GM18502 (cell line): Measurements from ENCODE around the gene MAPK10.

Experiments
- ATAC-seq: cut with Tn5 transposase; IDR thresholded peaks from one replicate; pipeline ENCODE4 v1.9.1; 2021; ENCODE audit warnings: mild to moderate bottlenecking; ENCODE audit not compliant: unreplicated experiment, poor library complexity

MAPK10 gene

DNA sequence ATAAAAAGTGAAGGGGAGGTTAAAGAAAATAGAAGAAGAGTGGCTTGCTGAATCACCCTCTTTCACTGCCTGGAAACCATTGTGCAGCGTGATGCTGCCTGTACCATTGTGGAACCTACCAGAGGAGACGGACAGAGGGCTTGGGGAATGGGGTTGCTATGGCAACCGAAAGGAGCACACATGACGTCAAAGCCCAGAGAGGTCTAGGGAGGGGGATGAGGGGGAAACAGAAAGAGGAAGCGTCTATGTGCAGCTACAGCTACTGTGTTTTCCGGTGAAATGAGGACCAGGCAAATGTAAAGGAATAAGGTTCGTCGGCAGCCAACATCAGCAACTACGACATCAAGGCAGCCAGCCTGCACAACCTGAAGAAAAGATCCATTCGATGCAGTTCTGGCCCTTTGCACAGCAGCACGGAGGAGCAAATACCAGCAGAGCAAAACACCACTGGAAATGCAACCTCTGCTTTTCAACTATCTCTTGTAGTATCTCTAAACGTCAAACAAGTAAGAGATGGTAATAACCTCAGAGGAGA is at the start of gene MAPK10:
MAPK10 (minus strand) TSS at position 110 of the 535 bp plus-strand sequence.
- ATAC-seq = peak; percentile 100

DNA sequence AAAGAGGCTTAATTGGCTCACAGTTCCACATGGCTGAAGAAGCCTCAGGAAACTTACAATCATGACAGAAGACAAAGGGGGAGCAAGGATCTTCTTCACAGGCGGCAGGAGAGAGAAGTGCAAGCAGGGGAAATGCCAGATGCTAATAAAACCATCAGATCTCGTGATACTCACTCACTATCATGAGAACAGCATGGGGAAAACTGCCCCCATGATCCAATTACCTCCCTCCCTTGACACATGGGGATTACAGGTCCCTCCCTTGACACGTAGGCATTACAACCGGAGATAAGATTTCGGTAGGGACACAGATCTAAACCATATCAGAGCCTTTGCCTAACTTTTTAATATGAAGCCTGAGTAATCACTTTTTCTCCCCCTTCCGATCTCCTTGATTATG is 43.7 kb upstream of the MAPK10 start:
- no peak for ATAC-seq

DNA sequence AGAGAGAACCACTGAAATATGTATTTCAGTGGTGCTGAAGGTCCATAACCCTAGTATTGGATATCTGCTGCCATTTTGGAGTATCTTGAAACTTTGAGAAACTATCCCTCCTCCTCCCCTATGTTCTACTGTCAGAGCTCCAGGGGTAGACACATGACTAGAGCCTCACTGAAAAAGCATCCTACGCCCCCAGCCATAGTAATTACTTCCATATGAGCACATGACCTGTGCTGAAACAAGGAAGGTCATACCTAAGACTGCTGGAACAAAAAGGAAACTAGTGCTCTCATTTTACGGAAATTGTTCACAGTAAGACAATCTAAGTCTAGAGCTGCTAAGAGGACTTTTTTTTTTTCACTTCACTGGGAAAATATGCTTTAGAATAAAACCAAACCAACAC is 42.0 kb upstream of the MAPK10 start:
- ATAC-seq = no peak

DNA sequence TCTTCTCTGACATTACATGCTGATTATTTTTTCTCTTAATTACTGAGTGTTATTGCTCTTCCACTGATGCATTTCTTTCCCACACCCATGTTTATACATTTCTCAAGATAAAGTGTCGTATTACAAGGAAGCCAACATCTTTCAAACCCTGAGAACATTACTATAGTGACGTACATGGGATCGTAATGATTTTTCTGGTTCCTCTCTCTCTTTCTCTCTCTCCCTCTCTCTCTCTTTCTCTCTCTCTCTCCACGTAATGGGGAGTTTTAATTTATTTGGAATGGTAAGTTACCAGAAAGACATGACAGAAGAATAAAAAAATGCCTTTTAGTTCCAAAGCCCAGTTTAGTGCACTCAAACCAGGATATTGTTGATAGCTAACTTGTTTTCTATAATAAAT is 40.4 kb upstream of the MAPK10 start:
- no peak for ATAC-seq

- peak; percentile 94 for ATAC-seq
These were observed 38.3 kb upstream of the MAPK10 start for GRCh38 chr4:86398187-86398586.

- no peak for ATAC-seq
These were observed 33.9 kb upstream of the MAPK10 start for GRCh38 chr4:86393749-86394148.

DNA sequence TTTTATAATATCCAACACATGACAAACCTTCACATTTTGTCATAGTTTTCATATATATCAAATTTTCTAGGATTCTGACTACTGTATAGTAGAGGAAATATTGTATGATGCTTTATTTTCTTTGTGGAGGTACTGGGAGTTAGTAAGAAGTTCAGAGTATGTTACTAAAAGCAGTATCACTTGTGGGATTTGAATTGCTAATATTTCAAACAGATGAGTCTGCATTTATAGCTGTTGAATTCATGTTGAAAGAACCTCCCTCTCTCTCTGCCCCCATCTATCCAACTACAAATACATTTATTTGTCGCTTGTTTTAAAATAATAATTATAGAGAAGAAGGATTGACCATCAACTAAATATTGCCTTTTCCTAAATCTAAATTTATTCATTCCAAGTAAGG is 29.8 kb upstream of the MAPK10 start:
- ATAC-seq = no peak

- no peak for ATAC-seq
These were observed 28.4 kb upstream of the MAPK10 start for GRCh38 chr4:86388252-86388651.

- no peak for ATAC-seq
These were observed 27.1 kb upstream of the MAPK10 start for GRCh38 chr4:86386817-86387415.

GRCh38 chr4:86386201-86386600 is 26.3 kb upstream of the MAPK10 start:
- ATAC-seq = no peak

GRCh38 chr4:86381431-86381830 is 21.6 kb upstream of the MAPK10 start:
- ATAC-seq = no peak

- no peak for ATAC-seq
These were observed 20.4 kb upstream of the MAPK10 start for GRCh38 chr4:86380181-86380724.

- ATAC-seq = no peak
These were observed 17.0 kb upstream of the MAPK10 start for GRCh38 chr4:86376850-86377249.

- ATAC-seq = no peak
These were observed 8.6 kb upstream of the MAPK10 start for GRCh38 chr4:86368433-86368832.

- no peak for ATAC-seq
These were observed 7.7 kb upstream of the MAPK10 start for GRCh38 chr4:86367577-86367976.

- ATAC-seq = no peak
These were observed 7.1 kb upstream of the MAPK10 start for GRCh38 chr4:86366920-86367319.

GRCh38 chr4:86362510-86362909 is 2.7 kb upstream of the MAPK10 start:
- ATAC-seq = no peak

DNA sequence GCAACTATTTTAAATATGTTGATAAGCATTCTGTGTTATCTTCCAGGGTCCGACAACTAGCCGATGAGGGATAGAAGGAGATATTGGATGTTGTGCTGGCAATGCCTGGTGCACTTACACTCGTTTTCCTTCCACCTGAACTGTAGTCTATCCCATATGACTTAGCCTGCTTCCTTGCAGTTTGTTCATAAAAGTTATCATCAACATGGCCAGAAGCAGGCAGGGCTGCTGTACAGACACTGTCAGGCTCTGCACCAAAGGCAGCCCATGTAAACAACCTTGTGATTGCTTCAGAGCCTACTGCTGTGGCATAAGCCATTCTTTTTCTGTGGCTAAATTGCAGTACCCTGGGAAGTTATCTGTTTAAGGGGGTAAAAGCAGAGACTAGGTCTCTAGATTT is 1.6 kb downstream of the MAPK10 start:
- ATAC-seq = no peak

- ATAC-seq = no peak
These were observed 2.2 kb downstream of the MAPK10 start for GRCh38 chr4:86357608-86358007.

DNA sequence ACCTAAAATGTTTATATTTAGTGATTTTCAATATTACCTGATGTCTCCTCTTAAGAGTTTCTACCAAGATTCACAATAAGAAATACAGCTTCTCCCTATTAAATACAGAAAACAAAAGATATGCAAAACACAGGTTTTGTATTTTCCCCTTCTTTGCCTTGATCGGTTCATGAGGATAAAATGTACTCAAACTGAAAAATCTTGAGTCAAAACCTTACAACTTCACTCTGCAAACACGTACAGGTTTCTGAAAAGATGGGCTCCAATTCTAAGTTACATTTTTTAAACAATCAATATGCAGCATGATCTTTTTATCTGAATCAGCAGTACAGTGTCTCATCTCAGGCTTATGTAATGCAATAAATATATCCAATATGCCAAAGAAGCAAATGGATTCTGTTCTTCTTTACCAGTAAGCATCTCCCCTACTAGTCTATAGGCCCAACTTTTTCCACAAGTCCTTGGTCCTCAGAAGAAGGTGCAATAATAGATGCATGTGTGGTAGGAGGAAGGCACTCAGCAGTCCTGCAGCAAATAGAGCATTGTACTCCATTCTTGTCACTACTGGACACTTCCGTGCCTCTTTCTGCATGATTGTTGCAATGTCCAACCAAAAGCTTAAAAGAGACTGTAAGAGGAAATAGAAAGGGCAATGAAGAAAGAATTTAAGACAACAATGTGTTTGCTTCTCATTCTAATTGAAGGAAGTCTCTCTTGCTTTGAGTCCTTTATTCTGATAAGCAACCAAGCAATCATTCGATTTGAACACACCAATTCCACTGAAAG is 3.2 kb downstream of the MAPK10 start:
- no peak for ATAC-seq

- ATAC-seq = no peak
These were observed 5.5 kb downstream of the MAPK10 start for GRCh38 chr4:86354390-86354789.

DNA sequence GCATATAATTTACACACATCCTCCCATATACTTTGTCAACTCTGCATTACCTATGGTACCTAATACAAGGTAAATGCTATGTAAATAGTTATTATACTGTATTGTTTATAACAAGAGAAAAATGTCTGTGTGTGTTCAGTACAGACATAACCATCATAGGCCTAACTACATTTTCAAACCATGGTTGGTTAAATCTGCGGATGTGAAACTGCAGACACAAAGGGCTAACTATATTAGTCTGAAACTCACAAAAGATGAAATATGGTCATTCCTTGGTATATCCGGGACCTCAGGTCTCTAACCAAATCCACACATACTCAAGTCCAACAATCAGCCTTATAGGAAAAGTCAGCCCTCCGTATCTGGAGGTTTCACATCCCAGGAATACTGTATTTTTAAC is 13.5 kb downstream of the MAPK10 start:
- no peak for ATAC-seq
